SJSA1 (cell line): ENCODE measurements around the gene PIGS. TPM values are rescaled to one million over a fixed set of nuclear protein-coding genes. Genes with fewer than 3 reads are reported as not detected.
"Not testable (repeated sequence)": the region's sequence is repeated elsewhere in the genome, so short reads cannot be mapped to it uniquely, and the experiment has no call there.

Experiments
- DNase-seq, 2 experiments: peaks; one replicate each; pipeline ENCODE4 v3.0.0-alpha.2; 2015 to 2020; ENCODE audit warnings: low spot score in 2 of 2, low read depth in 1 of 2
- H3K27ac ChIP-seq: fragments of 250-450 bp; sonication (Bioruptor Pico); 2 replicates; pipeline ENCODE4 v1.5.1; 2020; ENCODE audit warnings: mild to moderate bottlenecking, moderate library complexity
- H3K27me3 ChIP-seq: fragments of 250-450 bp; sonication (Bioruptor Pico); replicated peaks from 2 replicates; pipeline ENCODE4 v1.5.1; 2020; ENCODE audit warnings: mild to moderate bottlenecking, moderate library complexity
- H3K36me3 ChIP-seq: fragments of 250-450 bp; sonication (Bioruptor Pico); 2 replicates; pipeline ENCODE4 v1.5.1; 2020; ENCODE audit warnings: mild to moderate bottlenecking
- H3K4me1 ChIP-seq: fragments of 250-450 bp; sonication (Bioruptor Pico); replicated peaks from 2 replicates; pipeline ENCODE4 v1.6.1; 2021; ENCODE audit warnings: mild to moderate bottlenecking
- H3K4me3 ChIP-seq: fragments of 250-450 bp; sonication (Bioruptor Pico); 2 replicates; pipeline ENCODE4 v1.5.1; 2020; ENCODE audit warnings: mild to moderate bottlenecking
- H3K9me3 ChIP-seq: fragments of 250-450 bp; sonication (Bioruptor Pico); replicated peaks from 2 replicates; pipeline ENCODE4 v1.5.1; 2020; ENCODE audit warnings: mild to moderate bottlenecking
- total RNA-seq: library from RNA; depleted of rRNA; stranded (reverse); fragments of >200 nt; shearing (Covaris generic); gene quantifications from 2 replicates; pipeline ENCODE4 v1.2.3, GENCODE V29; 2014; rRNA removed

The PIGS gene
- total RNA-seq: 40.8 and 81.8 TPM in 2 replicates

GRCh38 chr17:28571361-28572122, at the start of gene PIGS:
Gene PIGS (minus strand): TSS chr17:28571524. CDS start chr17:28571496, 28 bp downstream.
- peak within 1 kb of the TSS; percentile 32 for H3K27ac ChIP-seq
- H3K9me3 ChIP-seq: no peaks in the 10 kb centered on the region
- H3K27me3 ChIP-seq: no peaks in the 10 kb centered on the region
- peak within 1 kb of the TSS; percentile 70 for H3K4me3 ChIP-seq
- peaks cover 31% of the 10 kb centered on the region for H3K36me3 ChIP-seq
- peak; percentile 85 to 96 for DNase-seq
- peaks cover 10% of the 10 kb centered on the region for H3K4me1 ChIP-seq

DNA sequence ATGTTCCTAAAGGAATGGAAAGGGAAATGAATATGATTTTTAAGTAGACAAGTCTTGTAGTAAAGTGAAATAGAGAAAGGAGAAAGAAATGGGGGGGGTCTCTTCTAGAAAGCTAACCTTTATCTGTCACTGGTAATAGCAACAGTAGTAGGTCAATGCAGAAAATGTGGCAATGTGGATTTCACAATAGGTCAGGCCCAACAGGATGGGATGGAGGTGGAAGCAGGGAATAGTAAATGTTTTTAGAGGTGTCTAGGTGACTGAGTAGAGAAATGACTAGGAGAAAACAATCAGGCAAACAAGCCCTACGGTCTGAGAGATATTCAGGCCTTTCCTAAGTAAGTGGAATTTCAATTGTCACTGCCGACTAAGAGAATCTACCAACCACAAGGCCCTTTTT, 48.7 kb upstream of the PIGS start:
- Histone ChIP-seq H3K9me3 (no peaks in the 10 kb centered on the region), H3K4me3 (no peak overlapping the region), H3K27ac (no peak overlapping the region), H3K36me3 (peaks cover 96% of the 10 kb centered on the region), H3K4me1 (no peaks in the 10 kb centered on the region), H3K27me3 (no peaks in the 10 kb centered on the region)
- DNase-seq: no peak

DNA sequence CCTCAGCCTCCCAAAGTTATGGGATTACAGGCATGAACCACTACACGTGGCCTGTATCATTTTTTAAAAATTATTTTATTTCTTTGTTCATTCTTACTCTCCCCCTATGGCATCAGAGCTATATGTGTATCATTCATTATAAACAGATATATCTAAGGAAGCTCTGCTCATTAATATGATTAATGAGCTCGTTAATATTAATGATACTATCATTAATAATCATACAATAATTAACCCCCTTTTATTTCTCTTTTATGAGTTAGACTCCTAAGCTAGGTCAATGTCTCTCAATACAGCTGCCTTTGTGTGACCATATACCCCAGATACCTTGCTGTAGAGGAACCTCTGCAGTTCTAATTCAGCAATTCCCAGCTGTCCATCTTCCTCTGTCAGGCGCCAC, 47.1 kb upstream of the PIGS start:
- Histone ChIP-seq H3K27ac (no peak overlapping the region), H3K36me3 (peaks cover 95% of the 10 kb centered on the region), H3K4me1 (no peaks in the 10 kb centered on the region)

GRCh38 chr17:28616281-28616680, 45.0 kb upstream of the PIGS start:
- Histone ChIP-seq H3K36me3 (peaks cover 89% of the 10 kb centered on the region), H3K9me3 (no peaks in the 10 kb centered on the region), H3K4me1 (no peaks in the 10 kb centered on the region), H3K4me3 (no peak overlapping the region), H3K27me3 (no peaks in the 10 kb centered on the region), H3K27ac (no peak overlapping the region)
- DNase-seq: no peak

More for the DNA sequence above, 47.1 kb upstream of the PIGS start:
- no peak for DNase-seq
- Histone ChIP-seq H3K4me3 (no peak overlapping the region), H3K27me3 (no peaks in the 10 kb centered on the region), H3K9me3 (no peaks in the 10 kb centered on the region)

DNA sequence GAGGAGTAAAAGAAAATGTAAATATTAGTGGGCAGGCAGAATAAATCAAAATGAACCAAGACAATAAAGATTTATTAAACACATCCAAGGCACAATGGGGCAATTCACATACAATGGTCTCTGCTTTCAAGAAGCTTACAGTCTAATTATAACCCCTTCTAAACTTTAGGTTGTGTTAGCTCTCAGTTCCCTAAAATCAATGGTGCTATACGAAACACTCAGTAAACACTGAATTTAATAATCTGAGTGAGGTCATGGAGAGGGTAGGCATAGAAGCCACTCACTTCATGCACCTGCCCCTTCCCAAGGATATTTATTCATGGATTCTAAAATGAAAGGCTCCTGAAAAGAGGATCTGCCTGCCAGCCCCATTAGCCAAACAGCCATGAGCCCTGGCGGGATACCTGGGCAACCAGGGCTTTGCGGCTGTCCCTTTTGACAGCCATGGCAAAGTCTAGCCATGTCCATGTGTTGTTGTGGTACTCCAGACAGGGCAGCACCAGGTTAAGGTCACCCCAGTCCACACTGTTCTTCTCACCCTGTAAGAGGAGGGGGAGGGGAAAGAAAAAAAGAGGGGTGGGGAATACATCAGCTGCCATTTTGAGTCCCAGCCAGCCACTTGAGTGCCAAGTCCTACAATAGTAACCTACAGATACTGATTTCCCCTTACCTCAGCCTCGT, 44.1 kb upstream of the PIGS start:
- Histone ChIP-seq H3K27ac (no peak overlapping the region), H3K9me3 (no peaks in the 10 kb centered on the region), H3K4me3 (no peak overlapping the region), H3K4me1 (no peaks in the 10 kb centered on the region), H3K27me3 (no peaks in the 10 kb centered on the region), H3K36me3 (peaks cover 80% of the 10 kb centered on the region)
- no peak for DNase-seq

- H3K27me3 ChIP-seq: no peaks in the 10 kb centered on the region
- no peak within 1 kb of the TSS for H3K4me3 ChIP-seq
- no peaks in the 10 kb centered on the region for H3K4me1 ChIP-seq
- H3K27ac ChIP-seq: no peak within 1 kb of the TSS
- peaks cover 66% of the 10 kb centered on the region for H3K36me3 ChIP-seq
- DNase-seq: no peak
- no peaks in the 10 kb centered on the region for H3K9me3 ChIP-seq
These were observed 42.6 kb upstream of the PIGS start, which contains the start of gene RSKR for GRCh38 chr17:28613931-28614381. Gene RSKR (minus strand): TSS chr17:28614185. CDS start chr17:28614161, 24 bp downstream.

- Histone ChIP-seq H3K27me3 (no peaks in the 10 kb centered on the region), H3K27ac (no peak overlapping the region), H3K9me3 (no peaks in the 10 kb centered on the region), H3K4me3 (no peak overlapping the region), H3K4me1 (no peaks in the 10 kb centered on the region), H3K36me3 (peaks cover 58% of the 10 kb centered on the region)
- no peak for DNase-seq
These were observed 41.9 kb upstream of the PIGS start for GRCh38 chr17:28612936-28613872.

- Histone ChIP-seq H3K27ac (no peak overlapping the region), H3K4me1 (no peaks in the 10 kb centered on the region), H3K27me3 (no peaks in the 10 kb centered on the region), H3K4me3 (no peak overlapping the region), H3K36me3 (peaks cover 52% of the 10 kb centered on the region), H3K9me3 (no peaks in the 10 kb centered on the region)
- no peak for DNase-seq
These were observed 41.2 kb upstream of the PIGS start for GRCh38 chr17:28612531-28612930.

DNA sequence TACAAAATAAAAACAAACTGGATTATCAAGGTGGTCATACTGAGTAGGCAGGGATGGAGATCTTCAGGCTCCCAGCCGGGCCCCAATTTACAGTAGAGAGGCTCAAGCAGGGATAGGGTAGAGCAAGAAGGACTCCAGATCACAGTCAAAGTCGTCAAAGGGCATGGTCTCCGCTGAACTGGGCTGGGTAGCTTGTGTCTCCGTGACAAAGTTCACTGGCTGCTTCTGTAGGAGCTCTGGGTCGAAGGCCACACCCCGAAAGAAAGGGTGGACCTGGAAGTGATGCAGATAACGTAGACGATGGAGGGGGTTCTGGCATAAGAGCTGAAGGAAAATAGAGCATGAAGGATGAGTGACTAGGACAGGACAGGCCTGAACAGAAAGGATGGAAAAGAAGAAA, 39.1 kb upstream of the PIGS start:
- Histone ChIP-seq H3K27me3 (no peaks in the 10 kb centered on the region), H3K4me1 (no peaks in the 10 kb centered on the region), H3K9me3 (no peaks in the 10 kb centered on the region), H3K4me3 (no peak overlapping the region), H3K27ac (no peak overlapping the region), H3K36me3 (peaks cover 32% of the 10 kb centered on the region)
- DNase-seq: no peak

- not testable (repeated sequence) for H3K27ac ChIP-seq
These were observed 32.7 kb upstream of the PIGS start for GRCh38 chr17:28604031-28604430.

GRCh38 chr17:28599311-28600184, 28.2 kb upstream of the PIGS start:
- DNase-seq: peak; percentile 75 to 81
- Histone ChIP-seq H3K4me1 (peaks cover 16% of the 10 kb centered on the region), H3K9me3 (no peaks in the 10 kb centered on the region), H3K27ac (peak overlapping the region; percentile 86), H3K27me3 (no peaks in the 10 kb centered on the region), H3K36me3 (peaks cover 35% of the 10 kb centered on the region), H3K4me3 (peak overlapping the region; percentile 56)

More at GRCh38 chr17:28604031-28604430, 32.7 kb upstream of the PIGS start:
- H3K9me3 ChIP-seq, H3K27me3 ChIP-seq, H3K36me3 ChIP-seq, DNase-seq, H3K4me1 ChIP-seq, H3K4me3 ChIP-seq: not testable (repeated sequence)

DNA sequence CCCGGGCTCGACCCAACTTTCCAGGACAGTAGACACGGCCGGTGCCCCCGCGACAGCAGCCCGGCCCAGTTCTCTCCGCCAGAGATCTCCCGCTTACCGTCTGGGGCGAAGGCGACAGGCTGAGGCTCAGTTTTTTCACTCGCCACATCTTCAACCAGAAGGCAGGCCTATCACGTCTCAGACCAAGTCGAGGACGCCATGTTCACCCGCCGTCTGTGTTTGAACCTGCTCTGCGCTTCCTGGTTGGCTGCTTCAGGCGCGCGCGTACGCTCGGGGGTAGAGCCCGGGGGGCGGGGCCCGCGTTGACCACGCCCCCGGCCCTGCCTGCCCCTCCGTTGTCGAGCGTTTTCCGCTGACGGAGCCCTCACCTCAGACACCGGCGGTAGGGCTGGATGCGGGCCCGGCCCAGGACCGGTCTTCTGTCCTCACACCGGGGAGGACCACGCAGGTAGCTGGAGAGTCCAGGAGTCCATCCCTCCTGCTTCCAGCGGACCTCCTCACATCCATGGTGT, 27.5 kb upstream of the PIGS start, which contains the start of gene SPAG5:
TSS of gene SPAG5 (minus strand) at position 227 of the 512 bp plus-strand sequence. CDS start at position 148, 79 bp downstream.
- Histone ChIP-seq H3K9me3 (no peaks in the 10 kb centered on the region), H3K36me3 (peaks cover 40% of the 10 kb centered on the region), H3K4me1 (peaks cover 16% of the 10 kb centered on the region), H3K27ac (peak within 1 kb of the TSS; percentile 86), H3K27me3 (no peaks in the 10 kb centered on the region), H3K4me3 (peak within 1 kb of the TSS; percentile 56)
- peak; percentile 93 to 97 for DNase-seq
